HG02981 (cell line): Measurements from ENCODE around the gene COL4A1.

ENCODE experiments used
- ATAC-seq: cut with Tn5 transposase; IDR thresholded peaks from one replicate; pipeline ENCODE4 v1.9.1; 2021; ENCODE audit warnings: mild to moderate bottlenecking, moderate library complexity; ENCODE audit not compliant: unreplicated experiment

The COL4A1 gene

GRCh38 chr13:110244071-110244830 lies 62.7 kb downstream of the COL4A1 start:
- no peak for ATAC-seq

DNA sequence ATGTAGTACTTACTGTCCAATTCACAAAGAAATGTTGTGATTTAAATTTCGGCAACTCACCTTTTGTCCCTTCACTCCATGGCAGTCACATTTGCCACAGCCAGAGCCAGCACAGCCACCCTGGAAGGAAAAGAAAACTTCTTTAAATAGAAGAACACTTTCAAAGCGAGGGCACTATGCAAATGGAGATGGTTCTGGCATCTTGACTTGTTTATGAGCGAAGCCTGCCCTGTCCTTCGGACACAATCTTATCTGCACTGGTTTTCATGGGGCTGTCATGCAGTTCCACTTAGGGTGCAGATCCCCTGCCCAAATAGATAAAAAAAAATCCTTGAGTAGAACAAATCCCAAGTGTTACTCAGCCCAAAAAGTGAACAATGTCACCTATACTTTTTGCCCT lies 64.3 kb downstream of the COL4A1 start:
- ATAC-seq: no peak

DNA sequence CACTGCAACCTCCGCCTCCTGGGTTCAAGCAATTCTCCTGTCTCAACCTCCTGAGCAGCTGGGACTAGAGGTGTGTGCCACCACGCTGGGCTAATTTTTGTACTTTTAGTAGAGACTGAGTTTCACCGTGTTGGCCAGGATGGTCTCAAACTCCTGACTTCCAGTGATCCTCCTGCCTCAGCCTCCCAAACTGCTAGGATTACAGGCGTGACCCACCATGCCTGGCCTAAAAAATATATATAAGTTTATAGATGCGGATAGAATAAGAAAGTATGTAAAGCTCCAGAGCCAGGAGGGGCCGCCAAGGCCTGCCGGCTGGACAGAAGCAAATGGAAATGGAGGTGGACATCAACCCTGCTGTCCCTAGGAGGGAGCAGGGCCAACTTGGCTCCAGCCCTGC lies 66.0 kb downstream of the COL4A1 start:
- ATAC-seq: no peak

GRCh38 chr13:110240352-110240751 lies 66.6 kb downstream of the COL4A1 start:
- no peak for ATAC-seq

DNA sequence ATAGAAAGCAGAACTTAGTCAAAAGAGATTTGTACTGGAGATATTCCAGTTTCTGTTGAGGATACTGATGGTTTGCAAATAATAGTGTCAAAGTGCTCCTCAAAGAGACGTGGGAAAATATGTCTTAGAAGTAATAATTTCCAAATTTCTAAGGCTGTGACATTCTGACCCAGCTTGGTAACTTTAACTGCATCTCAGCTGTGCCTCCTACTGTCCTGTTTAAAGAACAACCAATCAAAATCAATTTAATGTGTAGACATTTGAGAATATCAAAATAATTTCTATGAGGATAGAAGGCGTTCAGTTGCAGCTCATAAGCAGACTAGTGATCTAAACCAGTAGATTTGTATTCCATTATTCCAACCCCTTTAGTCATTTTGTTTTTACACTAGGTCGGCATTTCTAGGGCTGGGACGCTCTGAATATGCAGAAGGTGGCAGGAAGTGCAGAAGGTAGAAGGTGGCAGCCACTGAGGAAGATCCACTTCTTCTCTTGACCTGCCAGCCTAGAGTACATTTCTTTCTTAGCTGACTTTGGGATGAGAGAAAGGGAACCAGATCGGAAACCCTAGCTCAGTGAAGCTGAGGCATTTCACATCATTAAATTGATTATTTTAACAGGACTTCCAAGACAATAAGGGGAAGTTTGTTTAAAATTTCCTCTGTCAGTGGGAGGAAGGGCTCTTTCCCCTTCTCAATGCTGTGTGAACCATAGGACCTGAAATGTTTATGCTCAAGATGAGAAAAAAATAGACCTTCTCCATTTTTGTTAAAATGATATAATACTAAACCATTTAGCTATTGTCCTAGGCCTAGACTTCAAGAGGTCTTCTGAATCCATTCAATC lies 67.5 kb downstream of the COL4A1 start:
- no peak for ATAC-seq

- no peak for ATAC-seq
These were observed 68.2 kb downstream of the COL4A1 start for GRCh38 chr13:110238818-110239195.

GRCh38 chr13:110237875-110238817 lies 68.8 kb downstream of the COL4A1 start:
- ATAC-seq: no peak

GRCh38 chr13:110236831-110237261 lies 70.1 kb downstream of the COL4A1 start:
- ATAC-seq: no peak

GRCh38 chr13:110236431-110236830 lies 70.5 kb downstream of the COL4A1 start:
- ATAC-seq: no peak

GRCh38 chr13:110234532-110234931 lies 72.4 kb downstream of the COL4A1 start:
- ATAC-seq: no peak

GRCh38 chr13:110233951-110234280 lies 73.0 kb downstream of the COL4A1 start:
- ATAC-seq: no peak

GRCh38 chr13:110233181-110233950 lies 73.6 kb downstream of the COL4A1 start:
- no peak for ATAC-seq

DNA sequence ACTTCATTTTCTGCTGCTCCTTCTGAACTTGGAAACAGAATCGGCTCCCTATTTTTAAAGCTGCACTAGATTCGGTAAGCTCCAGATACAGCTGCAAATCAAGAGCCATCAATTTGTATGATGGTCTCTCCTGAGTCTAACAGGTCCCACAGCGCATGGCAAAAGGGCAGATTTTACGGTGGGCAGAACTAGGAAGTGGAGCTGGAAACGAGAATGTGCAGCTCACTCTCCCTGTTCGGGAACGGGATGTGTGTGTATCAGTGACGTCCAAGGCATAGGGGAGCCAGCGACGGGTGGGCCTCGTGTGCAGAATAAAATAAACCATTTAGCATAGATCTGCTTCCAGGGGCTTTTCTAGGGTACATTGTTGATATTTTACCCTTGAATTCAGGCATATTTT lies 74.2 kb downstream of the COL4A1 start:
- ATAC-seq: no peak

GRCh38 chr13:110232142-110232541 lies 74.8 kb downstream of the COL4A1 start:
- ATAC-seq: no peak

- no peak for ATAC-seq
These were observed 75.5 kb downstream of the COL4A1 start for GRCh38 chr13:110231348-110232047.

GRCh38 chr13:110230661-110231347 lies 76.2 kb downstream of the COL4A1 start:
- no peak for ATAC-seq

DNA sequence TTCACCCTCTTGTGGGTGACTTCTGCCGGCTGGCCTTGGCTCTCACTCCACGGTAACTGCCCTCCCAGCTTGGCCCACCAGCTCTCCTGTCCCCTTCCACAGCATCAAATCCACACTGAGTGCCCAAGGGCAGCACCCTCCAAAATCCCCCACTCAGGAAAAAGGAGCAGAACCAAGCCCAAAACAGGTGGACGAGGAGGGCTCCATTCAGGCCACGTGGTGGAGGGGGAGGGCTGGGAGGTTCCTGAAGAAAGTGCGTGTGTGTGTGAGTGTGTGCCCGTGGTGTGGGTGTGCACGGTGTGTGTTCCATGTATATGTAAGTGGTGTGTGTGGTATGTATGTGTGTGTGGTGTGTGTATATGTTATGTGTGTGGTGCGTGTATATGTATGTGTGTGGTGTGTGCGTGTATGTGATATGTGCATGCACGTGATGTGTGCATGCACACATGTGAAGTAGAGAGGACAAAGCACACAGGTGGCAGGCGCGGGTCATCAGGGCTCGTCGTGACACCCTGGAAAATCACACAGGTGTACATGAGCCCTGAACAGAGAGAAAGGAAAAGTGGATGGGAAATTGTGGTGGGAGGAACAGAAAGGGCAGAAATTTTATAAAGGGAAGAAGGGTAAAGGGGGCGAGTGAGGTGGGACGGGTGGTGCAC lies 76.9 kb downstream of the COL4A1 start:
- ATAC-seq: no peak
